GM19328 (cell line): ENCODE data around the gene GOPC.

Source experiments
- ATAC-seq: cut with Tn5 transposase; IDR thresholded peaks from one replicate; pipeline ENCODE4 v1.9.1; 2021; ENCODE audit warnings: mild to moderate bottlenecking, moderate library complexity; ENCODE audit not compliant: unreplicated experiment

The GOPC gene

DNA sequence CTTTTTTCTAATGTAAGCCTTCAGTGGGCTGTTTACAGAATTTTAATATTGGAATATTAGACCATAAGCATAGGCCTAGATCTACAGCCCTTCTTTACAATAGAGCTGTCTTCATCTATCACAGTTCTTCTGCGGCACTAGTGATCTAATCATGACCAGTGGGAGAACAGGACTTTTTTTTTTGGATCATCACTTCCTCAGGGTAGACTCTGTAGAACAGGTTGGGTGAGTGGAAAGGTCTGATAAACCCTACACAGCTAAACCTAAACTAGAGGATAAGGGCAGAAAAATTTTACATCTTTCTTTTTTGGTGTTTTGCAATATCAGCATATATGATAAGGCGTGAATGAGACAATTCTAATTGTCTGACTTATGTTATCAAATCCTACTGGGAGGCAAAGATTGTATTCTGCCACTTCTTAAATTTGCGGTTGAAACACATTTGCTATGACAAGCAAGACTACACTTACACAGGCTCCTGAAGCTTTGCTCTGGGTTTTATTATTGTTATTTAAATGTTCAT lies 52.2 kb downstream of the GOPC start:
- no peak for ATAC-seq

DNA sequence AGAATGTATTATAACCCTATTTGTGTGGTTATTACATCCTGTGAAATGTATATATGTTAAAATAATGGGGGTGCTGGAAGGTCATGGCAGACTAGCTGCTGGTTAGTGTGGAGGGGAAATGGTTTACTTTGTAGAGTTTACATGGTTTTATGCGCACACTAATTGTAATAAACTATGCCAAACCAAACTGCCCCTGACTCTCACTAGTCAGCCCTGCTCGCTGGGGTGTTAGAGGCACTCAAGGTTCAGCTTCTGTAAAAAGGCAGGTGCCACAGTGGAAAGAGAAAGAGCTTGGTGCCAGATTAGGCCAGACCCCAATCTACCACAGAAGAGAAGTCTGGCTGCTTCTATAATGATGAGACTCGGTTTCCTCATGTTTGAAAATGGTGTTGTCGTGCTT lies 52.7 kb downstream of the GOPC start:
- no peak for ATAC-seq

DNA sequence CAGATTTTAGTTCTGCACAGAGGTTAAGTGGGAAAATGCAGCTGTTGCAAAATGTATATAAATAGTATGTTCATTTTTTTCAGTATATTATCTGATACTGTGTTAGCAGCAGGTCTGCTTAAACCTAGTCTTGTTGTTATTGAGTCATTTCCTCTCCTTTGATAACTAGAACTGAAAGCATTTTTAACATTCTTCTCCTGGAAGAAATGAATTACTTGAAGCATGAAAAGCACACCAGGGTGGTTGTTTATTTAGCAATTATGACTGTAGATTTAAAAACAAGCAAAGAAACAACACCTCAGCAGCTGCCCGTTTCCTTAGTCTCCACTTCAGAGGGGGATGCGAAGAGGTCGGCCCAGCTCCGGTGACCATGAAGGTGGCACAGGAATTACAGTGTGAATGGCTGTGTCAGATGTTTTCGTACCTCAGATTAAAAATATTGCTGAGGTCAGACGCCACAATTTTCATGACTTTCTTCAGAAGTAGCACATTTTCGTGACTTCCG lies 53.5 kb downstream of the GOPC start:
- peak; percentile 37 for ATAC-seq

DNA sequence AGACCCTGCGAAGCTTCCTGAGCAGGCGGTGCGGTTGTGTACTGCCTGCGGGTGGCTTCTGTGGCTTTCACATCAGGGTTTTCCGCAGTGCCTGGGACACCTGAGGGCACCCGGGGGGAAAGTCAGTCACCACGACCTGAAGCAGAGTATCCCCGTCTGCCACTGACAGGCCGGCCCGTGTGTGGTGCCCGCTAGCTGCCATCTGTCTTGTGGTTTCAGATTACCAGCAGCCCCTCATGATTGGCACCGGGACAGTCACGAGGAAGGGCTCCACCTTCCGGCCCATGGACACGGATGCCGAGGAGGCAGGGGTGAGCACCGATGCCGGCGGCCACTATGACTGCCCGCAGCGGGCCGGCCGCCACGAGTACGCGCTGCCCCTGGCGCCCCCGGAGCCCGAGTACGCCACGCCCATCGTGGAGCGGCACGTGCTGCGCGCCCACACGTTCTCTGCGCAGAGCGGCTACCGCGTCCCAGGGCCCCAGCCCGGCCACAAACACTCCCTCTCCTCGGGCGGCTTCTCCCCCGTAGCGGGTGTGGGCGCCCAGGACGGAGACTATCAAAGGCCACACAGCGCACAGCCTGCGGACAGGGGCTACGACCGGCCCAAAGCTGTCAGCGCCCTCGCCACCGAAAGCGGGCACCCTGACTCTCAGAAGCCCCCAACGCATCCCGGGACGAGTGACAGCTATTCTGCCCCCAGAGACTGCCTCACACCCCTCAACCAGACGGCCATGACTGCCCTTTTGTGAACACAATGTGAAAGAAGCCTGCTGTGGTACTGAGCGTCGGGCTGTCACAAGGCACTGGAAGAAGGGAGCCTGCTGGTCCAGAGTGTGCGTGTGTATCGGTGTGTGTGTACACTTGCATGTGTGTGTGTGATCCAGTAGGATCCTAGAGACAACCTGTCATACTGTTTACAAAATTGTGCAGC lies 54.4 kb downstream of the GOPC start:
- no peak for ATAC-seq

DNA sequence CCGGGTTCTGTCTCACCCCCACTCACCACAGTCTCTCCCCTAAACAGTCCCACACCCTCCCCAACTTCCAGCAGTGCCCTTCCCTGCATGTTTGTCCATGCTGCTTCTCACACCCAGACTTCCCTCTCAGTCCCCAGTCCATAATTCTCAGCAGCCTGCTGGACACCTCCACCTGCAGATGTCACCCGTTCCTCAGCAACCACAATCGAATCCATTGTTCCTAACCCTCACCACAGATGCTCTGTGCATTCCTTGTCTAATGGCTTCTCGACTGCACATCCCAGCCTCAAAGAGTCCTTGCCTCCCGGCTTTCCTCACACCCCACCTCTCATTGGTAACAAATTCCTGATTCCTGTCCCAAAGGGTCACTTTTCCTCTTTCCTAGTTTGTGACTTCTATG lies 55.6 kb downstream of the GOPC start:
- ATAC-seq, result no peak

DNA sequence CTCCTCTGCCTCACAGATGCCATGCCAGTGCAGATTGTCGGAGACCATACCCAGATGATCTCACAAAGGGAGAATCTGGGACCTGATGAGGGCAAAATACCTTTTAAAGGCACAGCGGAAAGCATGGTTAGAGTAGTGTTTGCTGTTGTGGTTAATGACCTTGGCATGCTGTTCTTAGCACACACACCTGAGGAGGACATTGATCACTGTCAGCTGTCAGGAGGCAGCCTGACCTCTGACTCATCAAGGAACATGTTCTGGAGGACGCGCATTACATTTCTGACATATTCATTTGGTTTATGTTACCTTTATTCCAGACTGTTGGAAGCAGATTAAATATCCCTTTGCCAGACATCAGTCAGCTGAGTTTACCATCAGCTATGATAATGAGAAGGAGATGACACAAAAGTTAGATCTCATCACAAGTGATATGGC lies 57.1 kb downstream of the GOPC start:
- ATAC-seq, result no peak

DNA sequence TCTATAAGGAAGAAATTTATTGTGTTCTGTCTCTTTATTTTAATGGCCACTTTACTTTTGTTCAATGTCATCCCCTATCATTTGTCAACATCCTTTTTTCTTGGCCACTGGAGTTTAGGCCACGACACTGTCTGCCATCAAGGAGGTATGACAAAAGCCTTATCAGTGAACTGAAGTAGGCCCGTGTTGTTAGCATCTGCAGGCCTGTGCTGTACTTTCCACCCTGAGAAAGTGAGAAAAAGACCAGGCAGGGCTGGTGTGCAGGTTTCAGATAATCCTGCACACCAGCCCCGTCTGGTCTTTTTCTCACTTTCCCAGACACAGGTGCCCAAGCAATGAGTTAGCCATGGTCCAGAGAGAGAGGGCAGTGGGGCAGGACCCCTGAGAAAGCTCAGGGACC lies 57.6 kb downstream of the GOPC start:
- no peak for ATAC-seq

DNA sequence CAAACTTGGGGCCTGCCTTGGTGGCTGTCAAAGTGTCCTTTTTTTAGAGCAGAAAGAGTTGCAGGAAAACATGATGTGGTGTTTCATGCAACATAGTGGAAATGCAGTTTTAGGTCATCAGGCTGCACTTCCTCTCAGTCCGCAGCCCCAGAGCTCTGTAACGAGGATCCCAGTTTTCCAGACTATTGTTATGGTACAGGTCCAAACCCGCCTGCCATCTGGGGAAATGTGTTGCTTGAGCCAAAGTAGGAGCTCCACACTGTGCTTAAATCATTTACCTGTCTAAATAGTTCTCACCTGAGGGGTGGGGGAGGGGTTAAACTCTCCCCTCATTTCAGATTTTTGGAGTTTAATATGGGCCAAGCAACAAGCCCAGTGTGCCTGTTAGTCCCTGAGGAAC lies 59.8 kb downstream of the GOPC start:
- no peak for ATAC-seq

DNA sequence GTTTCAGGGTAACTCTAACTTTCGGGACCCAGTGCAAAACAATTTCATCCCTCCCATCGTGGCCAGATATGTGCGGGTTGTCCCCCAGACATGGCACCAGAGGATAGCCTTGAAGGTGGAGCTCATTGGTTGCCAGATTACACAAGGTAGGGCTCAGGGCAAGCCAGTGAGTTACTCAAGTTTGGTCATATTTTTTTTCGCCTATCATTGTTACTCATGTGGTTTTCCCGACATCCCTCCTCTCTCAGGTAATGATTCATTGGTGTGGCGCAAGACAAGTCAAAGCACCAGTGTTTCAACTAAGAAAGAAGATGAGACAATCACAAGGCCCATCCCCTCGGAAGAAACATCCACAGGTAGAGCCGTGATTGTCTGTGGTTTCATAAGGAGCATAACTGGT lies 61.6 kb downstream of the GOPC start:
- ATAC-seq, result no peak

DNA sequence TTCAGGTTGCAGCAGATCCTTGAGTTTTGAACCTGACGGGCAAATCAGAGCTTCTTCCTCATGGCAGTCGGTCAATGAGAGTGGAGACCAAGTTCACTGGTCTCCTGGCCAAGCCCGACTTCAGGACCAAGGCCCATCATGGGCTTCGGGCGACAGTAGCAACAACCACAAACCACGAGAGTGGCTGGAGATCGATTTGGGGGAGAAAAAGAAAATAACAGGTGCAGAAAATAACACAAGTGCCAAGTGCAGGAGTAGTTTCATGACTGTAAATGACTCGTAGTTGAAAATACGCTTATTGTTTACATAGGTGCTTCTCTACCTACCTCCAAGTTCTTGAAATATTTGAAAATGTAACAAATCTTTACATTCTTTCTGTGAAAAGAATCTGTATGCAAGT lies 63.7 kb downstream of the GOPC start:
- no peak for ATAC-seq

DNA sequence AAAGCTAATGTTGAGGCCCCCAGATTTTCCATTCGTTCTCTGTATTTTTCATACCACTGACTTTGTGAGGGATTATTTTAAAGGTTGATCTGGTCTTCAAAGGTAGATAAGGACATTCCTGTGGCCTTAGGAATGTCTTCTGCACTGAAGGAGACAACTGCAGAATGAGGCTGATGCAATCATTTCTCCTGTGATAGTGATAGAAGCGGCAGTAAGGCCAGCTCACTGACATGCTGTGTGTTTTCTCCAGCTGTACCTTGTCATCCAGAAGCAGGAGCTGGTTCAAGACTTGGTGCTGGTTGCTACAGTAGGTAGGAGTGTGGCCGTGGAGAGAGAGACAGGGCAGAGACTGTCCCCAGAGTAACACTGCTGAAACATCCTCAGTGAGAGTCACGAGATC lies 66.0 kb downstream of the GOPC start:
- ATAC-seq, result no peak

DNA sequence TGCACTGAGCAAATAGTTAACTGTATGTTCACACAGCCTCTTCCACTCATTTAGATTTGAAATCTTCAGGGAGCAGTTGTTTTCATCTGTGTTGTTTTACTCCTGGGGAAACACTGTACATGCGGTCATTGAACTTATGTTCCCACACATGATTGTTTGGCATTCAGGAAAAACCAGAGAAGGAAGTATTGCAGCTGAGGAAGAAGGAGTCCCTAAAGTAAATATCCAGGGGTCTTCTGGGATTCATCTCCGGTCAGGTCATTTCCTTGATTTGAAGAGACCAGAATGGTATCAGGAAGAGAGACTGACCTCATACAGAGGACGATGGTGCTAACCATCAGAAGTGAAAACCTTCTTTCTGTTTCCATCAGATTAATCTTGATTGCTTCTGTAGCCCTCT lies 67.3 kb downstream of the GOPC start:
- ATAC-seq, result no peak

DNA sequence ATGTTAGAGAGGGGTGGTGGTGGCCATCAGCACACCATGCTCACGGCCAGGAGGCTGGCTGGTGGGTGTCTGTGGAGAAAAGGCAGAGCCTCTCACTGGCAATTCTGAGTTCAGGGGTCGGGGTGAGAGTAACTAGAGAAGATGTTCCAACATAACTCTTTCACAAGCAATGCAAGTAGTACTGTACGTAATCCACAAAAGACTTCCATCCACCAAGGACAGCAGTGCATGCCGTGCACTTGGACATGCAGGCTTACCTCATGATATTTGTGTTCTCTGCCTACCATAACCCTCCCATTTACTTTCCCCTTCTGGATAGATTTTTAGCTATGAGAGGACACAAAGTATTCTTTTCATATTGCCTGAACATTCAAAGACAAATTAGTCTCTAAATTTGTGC lies 68.5 kb downstream of the GOPC start:
- no peak for ATAC-seq

DNA sequence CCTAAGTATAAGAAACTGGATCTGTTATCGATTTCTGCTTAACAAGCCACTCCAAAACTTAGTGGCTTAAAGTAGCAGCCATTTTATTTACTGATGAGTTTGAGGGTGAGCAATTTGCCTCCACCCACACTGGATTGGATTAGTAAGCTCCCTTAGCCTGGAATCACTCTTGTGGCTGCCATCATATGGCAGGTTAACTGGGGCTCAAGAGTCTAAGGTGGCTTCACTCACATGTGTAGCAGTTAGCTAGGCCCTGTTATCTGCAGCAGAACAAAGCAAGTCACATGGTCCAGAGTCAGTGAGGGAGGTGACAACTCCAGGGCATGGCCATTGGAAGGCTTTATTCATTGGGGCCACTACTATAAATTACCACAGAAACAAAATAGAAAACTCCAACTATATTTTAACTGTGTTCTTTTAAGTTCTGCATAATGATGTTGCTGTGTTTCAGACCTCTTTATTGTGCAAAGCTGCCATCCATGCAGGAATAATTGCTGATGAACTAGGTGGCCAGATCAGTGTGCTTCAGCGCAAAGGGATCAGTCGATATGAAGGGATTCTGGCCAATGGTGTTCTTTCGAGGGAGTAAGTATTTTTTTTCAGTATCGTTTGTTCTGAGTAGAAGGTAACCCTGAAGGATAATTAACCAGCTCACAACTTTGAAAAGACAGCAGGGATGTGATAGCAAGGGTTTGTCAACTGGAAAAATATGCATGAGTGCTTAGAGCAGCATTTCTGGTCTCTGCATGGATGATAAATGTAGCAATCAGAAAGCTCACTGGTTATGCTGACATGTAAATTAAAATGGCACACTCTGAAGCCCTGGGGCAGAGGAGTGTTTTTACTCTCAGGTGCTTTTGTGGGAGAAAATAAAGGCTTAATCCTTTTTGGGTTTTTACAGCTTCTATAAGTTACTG lies 70.2 kb downstream of the GOPC start:
- ATAC-seq, result no peak

DNA sequence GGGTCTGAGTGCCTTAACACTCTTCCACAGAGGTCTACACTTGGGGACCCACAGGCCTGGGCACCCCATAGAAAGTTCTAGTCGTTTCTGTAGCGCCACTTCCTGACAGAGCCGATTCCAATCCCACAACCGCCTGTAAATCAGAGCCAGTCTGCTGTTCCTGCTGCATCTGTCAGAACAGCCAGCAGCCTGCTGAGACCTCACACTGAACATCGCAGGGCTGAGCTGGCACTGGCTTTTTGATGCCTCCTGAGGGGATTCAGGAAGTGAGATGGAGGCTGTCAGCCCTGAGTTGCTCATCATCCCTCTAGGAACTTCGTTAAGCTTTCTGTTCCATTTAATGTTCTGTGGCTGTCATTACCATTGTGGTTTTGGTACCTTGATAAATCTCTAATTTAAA lies 71.0 kb downstream of the GOPC start:
- ATAC-seq, result no peak

DNA sequence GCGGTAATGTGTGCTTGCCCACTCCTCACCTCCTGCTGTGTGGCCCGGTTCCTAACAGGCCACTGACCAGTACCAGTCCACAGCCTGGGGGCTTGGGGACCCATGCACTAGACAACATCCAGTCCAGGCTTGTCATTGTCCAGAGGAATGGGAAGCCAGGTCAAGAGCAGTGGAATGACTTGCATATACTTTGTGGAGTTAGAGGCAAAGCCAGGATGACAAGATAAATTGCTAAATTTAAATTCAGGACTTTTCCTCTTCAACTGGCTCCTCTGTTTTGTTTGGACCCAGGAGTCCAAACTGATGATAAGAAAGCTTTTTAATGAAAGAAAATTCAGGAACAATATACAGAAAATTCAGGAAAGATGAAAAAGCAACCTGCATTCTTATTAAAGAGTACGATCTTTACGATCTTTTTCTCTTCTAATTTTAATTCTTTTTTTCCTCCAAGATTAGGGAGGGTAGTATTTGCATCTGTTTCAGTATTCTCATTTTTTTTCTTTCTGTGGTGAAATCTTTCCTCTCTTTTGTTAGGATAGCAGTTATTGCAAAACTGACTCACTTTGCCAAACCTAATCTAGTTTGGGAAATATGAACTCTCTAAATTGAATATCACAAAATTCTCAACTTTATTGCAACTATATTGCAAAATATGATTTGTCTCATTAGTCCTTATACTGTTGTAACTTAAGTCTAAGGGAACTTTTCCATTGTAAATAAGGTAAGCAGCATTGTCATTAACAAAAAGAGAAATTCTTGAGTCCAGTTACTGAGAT lies 71.7 kb downstream of the GOPC start:
- no peak for ATAC-seq

DNA sequence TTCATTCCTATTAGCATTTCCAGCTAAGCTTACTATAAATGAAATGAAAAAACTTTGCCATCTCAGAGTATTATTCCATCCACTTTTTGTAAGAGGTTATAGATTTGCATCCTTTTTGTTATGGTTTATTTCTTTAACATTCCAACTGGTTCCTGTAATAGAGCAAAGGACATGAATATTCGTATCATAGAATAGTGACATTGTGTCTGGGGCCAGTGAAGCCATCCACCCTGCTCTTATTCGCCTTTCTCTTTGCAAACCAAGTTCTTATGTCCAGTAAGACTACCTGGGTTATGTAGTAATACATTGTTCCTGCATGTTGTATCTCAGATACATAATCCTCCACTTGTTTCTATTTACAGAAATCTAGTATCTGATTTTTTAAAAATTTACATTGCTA lies 76.7 kb downstream of the GOPC start:
- ATAC-seq, result no peak

DNA sequence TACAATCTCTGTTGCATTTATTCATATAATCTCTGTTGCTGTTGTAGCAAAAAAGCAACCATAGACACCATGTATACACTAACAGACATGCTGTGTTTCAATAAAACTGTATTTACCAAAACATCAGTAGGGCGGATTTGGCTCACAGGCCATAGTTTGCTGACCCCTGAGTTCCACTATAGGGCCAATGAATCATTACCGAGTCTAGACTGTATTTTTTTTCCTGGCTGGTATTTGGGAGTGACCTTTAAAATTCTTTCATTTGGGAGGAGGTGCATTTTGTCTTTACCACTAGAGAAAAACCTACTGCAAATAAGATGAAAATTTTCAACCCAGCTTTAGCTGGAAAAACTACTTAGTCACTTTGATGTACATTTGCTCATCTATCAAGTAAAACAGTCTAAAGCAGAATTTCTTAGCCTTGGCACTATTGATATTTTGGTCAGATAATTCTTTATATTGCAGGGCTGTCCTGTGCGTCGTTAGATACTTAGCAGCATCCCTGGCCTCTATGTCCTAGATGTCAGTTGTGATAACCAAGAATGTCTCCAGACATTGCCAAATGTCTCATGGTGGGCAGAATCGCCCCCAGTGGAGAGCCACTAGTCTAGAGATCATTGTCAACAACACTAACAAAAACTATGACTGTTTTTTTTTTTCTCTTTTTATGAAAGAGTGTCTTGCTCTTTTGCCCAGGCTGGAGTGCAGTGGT lies 80.4 kb downstream of the GOPC start:
- no peak for ATAC-seq

DNA sequence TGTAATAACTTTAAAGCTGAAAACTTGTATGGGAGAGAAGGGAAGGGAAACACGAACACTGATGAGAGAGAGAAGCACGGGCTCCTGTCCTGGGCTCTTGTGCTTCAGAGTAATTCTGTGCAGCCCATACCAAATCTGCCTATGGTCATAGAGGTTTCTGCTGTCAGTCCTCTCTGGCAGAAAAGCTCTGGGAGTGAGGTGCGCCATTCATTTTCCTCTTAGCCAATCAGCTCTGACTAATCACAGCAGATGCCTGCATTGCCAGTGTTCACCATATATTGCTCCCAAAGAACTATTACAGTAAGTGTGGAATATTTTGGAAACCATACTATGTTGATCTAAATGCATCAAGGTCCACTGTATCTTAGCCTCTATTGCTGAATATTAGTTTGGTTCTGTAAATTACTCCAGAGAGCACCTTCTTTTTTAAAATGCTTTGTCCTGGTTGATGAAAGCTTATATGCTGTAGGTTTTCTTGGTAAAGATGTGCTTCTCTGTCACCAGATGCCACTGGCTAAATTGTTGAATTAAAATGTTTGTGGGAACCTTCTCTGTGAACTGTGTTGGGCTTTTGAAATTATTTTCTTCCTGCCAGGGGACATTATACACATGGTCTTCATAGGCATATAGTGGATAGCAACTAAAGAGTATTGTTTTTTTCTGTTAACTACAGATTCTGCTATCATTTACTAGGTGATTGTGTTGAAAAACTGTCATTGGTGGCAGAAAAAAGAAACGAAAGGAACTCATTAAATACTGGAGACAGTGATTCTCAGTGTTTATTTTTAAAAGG lies 81.5 kb downstream of the GOPC start:
- no peak for ATAC-seq
